ENCODE measurements around the gene ZDBF2. TPM values are rescaled to one million over a fixed set of nuclear protein-coding genes. Genes with fewer than 3 reads are reported as not detected.
"Not testable (repeated sequence)": the region's sequence is repeated elsewhere in the genome, so short reads cannot be mapped to it uniquely, and the experiment has no call there.

Gene ZDBF2
- total and polyA plus RNA-seq, 9 of the 15 experiments (the other 6 are each of a cell fraction or from before 2014, with no cell fraction given) = 0.01 to 0.04 (median 0.03) TPM; not detected in 3

DNA sequence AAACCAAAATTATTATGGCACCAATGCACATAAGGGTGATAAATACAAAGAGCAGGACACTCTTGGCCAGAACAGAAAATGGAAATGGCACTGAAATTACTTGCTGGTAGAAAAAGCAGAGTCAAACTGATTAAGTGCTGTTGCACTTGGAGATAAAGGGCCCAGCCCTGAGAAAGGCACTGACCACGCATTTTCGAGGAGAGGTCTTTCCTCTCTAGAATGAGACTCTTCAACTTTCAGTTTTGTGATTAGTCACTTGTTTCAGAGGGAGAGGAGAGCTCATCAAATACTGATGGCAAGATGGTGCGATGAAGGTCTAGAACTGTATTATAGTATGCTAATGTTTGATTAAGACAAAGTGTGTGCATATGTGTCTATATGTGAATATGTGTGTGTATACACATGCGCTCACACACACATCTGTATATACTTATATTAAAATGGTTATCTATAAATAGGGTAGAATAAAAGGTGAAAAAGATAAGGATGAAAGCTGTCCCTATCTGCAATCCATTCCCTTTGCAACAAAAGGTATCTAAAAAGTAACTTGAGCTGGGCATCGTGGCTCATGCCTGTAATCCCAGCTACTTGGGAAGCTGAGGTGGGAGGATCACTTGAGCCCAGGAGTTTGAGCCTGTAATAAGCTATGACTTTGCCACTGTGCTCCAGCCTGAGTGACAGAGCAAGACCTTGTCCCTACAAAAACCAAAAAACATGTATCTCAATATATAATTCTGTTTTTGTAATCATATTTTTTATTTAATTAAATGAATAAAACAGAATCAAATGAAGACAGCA lies 48.8 kb upstream of the ZDBF2 start:
- no TSS peak for BruUV-seq (replicated peaks)
- intact Hi-C loops (cut with micrococcal nuclease) (no loop called here), in situ Hi-C loops (cut with MboI) (no loop called here)
- no peak overlapping the region for H2AFZ ChIP-seq (ENCODE audit: low read depth, low read length)
- no peak overlapping the region for H3K9ac ChIP-seq (ENCODE audit: insufficient read depth in 1 of 2, low read depth in 2 of 2, low read length in 2 of 2)
- DNase-seq (ENCODE audit: extremely low read depth in 1 of 4, low spot score in 3 of 4) (no peak), FAIRE-seq (no peak), ATAC-seq (no peak)
- H3K36me3 ChIP-seq (ENCODE audit: control insufficient read depth, insufficient read depth, low read length) = no peaks in the 10 kb centered on the region
- no peaks in the 10 kb centered on the region for H3K79me2 ChIP-seq (ENCODE audit: control insufficient read depth, insufficient read depth, low read length)
- H3K4me3 ChIP-seq = no peak overlapping the region
- TF ChIP-seq TOE1 (IDR thresholded peaks at IDR 0.05; ENCODE audit: borderline replicate concordance) = no peak
- no peak for TF ChIP-seq TOE1 (CRISPR knock-in tag; IDR thresholded peaks at IDR 0.05; ENCODE audit: borderline replicate concordance, low read depth)
- no peak overlapping the region for H3K27ac ChIP-seq (ENCODE audit: extremely low read depth, low read depth, low read length)
- no peaks in the 10 kb centered on the region for H3K9me1 ChIP-seq (ENCODE audit: control insufficient read depth, insufficient read depth, low read length)
- no peaks in the 10 kb centered on the region for H3K4me1 ChIP-seq (replicated peaks in 1 of 2; ENCODE audit: control insufficient read depth in 2 of 2, insufficient read depth in 2 of 2, low read length in 2 of 2)
- H3K27me3 ChIP-seq (ENCODE audit: control insufficient read depth in 2 of 2, insufficient read depth in 2 of 2, low read length in 2 of 2) = no peaks in the 10 kb centered on the region; a peak in 1 of 5 replicates
- H3K4me2 ChIP-seq (ENCODE audit: insufficient read depth, low read length) = no peak overlapping the region
- WGBS (ENCODE audit: insufficient coverage, low coverage, missing lambda C conversion rate) = 0% methylated on average over 5 of the region's 5 CpGs
- no peaks in the 10 kb centered on the region; the same call in 1 of the 2 replicates for H3K9me3 ChIP-seq (replicated peaks; ENCODE audit: control insufficient read depth, insufficient read depth, low read depth, low read length)
- POLR2A ChIA-PET = interaction anchor here (1.1 kb wide), 1 partner anchor 8 kb away, joined by 4 read pairs; no protein-coding TSS in a partner anchor
- no peaks in the 10 kb centered on the region for H4K20me1 ChIP-seq (replicated peaks; ENCODE audit: control insufficient read depth, insufficient read depth, low read length)
- CTCF ChIA-PET (ENCODE audit: low intra/inter-chr PET ratio) = no interaction called here

DNA sequence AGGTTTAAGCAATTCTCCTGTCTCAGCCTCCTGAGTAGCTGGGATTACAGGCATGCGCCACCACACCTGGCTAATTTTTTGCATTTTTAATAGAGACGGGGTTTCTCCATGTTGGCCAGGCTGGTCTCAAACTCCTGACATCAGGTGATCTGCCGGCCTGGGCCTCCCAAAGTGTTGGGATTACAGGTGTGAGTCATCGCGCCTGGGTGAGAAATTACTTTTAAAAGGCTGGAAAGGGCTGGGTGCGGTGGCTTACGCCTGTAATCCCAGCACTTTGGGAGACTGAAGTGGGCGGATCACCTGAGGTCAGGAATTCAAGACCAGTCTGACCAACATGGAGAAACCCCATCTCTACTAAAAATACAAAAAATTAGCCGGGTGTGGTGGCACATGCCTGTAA lies 45.8 kb upstream of the ZDBF2 start:
- H3K9me1 ChIP-seq (ENCODE audit: control insufficient read depth, insufficient read depth, low read length); CTCF ChIA-PET (ENCODE audit: low intra/inter-chr PET ratio); H3K4me1 ChIP-seq (replicated peaks in 1 of 2; ENCODE audit: control insufficient read depth in 2 of 2, insufficient read depth in 2 of 2, low read length in 2 of 2); H2AFZ ChIP-seq (ENCODE audit: low read depth, low read length); H3K4me3 ChIP-seq; FAIRE-seq; DNase-seq (ENCODE audit: extremely low read depth in 1 of 4, low spot score in 3 of 4); H3K27me3 ChIP-seq (ENCODE audit: control insufficient read depth in 2 of 2, insufficient read depth in 2 of 2, low read length in 2 of 2); H3K79me2 ChIP-seq (ENCODE audit: control insufficient read depth, insufficient read depth, low read length); H3K4me2 ChIP-seq (ENCODE audit: insufficient read depth, low read length); H3K27ac ChIP-seq (ENCODE audit: extremely low read depth, low read depth, low read length); H3K36me3 ChIP-seq (ENCODE audit: control insufficient read depth, insufficient read depth, low read length); ATAC-seq; in situ Hi-C loops (cut with MboI); H3K9ac ChIP-seq (ENCODE audit: insufficient read depth in 1 of 2, low read depth in 2 of 2, low read length in 2 of 2); H3K9me3 ChIP-seq (replicated peaks; ENCODE audit: control insufficient read depth, insufficient read depth, low read depth, low read length); H4K20me1 ChIP-seq (replicated peaks; ENCODE audit: control insufficient read depth, insufficient read depth, low read length); intact Hi-C loops (cut with micrococcal nuclease); POLR2A ChIA-PET; BruUV-seq (replicated peaks): not testable (repeated sequence)
- WGBS (ENCODE audit: insufficient coverage, low coverage, missing lambda C conversion rate) = 3% methylated on average over 7 of the region's 9 CpGs

All from K562 (cell line).